NCI-H1092 treated with DMSO at 0.1 percent for 48 hours (cell line): Measurements from ENCODE around the gene FAM222A.

Experiments used
- DNase-seq: peaks from one replicate; lab custom pipeline; 2025; lab: John Stamatoyannopoulos, UW

The FAM222A gene

GRCh38 chr12:109760031-109760929 is 46.7 kb downstream of the FAM222A start:
- peak; percentile 28 for DNase-seq

DNA sequence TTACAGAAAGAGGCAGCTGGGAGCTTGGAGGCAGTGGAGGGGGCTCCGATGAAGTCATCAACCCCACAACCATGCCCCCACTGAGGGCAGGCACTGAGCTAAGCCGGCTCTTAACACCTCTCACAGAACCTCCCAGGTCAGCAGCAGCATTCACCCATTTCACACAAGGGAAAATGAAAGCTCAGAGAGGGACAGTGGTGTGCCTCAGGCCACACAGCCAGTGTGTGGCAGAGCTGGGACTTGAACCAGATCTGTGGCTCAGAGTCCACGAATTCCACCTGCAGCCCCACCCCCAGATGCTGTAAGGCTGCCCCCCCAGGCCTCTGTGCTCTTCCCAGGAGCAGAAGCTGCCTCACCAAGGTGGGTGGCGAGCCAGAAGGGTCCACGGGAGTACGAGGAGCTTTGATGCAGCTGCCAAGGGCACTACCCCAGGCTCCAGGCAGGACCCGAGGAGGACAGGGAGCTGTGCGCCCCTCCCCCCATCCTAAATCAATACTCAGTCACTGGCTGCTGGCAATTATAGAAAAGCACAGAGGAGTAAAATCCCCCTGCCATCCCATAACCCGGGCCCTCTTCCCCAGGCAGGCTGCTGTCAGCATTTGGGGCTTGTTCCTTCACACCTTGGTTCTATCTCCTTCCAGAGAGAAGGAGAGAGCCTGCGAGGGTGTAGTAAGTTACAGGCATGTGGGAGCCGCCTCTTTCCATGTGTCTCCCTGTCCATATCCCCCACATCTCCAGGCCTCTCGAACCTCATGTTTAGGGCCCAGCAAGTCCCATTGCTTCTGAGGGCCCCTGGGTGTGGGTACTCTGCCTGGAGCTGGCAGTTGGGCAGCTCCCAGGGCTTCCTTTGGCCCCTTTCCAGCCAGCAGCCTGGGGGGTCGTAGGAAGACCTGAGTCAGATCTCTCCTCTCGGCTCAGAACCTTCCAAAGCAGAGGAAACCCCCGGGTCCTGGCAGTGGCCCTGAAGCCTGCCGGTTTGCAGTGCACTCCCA is 47.6 kb downstream of the FAM222A start:
- DNase-seq: no peak

GRCh38 chr12:109762071-109762672 is 48.5 kb downstream of the FAM222A start:
- DNase-seq: no peak

DNA sequence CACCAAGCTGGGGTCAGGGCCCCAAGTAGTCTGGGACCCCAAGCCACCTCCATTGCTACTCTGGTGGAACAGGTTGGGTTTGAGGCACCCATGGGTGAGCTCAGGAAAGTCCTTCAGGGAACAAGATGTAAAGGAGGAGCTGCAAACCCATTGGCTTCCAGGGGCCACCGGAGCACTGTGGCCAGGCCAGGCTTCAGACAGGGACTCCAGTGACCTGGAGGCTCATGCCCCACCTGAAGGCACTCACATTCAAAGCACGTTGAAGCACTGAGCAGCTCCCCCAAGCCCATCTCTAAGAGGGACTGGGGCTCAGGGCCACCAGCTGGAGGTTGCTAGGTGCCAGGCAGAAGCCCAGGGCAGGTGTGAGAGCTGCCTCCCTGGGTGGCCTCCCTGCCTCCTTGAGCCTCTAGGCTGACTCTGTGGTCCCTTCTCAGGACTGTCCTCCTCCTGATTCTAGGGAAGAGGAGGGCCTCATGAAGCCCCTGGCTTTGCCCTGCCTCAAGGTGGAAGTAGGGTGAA is 49.1 kb downstream of the FAM222A start:
- no peak for DNase-seq

DNA sequence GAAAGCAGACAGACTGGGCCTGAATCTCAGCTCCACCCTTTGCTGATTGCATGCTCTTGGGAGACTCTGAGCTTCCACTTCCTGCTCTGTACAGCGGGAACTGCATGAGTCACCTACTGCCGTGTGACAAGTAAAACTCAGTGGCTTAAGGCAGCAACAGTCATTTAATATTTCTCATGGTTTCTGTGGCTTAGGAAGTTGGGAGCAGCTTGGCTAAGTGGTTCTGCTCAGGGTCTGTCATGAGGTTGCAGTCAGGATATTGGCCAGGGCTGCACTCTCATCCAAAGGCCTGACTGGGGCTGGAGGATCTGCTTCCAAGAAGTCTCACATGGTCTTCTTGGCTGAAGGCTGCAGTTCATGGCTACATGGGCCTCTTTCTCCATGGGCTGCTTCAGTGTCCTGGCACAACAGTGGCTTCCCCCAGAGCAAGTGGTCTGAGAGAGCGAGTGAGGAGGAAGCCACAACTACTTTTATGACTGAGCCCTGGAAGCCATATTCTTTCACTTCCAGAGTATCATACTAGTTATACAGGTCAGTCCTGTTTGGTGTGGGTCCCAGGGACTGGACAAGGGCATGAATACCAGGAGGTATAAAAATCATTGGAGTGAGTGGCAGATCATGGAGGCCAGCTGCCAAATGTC is 49.7 kb downstream of the FAM222A start:
- DNase-seq: no peak

- DNase-seq: no peak
Observed at GRCh38 chr12:109764123-109764522, 50.5 kb downstream of the FAM222A start.

- no peak for DNase-seq
Observed at GRCh38 chr12:109764776-109765445, 51.3 kb downstream of the FAM222A start.

DNA sequence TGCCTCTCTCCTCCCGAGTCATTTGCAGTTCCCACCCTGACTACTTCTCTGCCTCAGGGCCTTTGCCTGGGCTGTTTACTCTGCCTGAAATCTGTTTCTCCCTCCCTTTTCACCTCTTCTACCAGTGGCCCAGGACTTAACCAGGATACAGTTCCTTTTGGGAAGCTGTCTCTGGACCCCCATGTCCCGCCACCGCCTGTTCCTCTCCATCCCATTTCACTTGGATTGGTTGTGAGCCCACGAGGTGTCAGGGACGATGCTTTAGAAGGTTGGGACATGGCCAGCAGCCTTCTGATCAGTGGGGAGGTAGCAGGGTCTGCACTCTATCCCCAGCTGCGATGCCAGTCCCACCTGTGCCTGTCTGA is 51.8 kb downstream of the FAM222A start:
- no peak for DNase-seq

DNA sequence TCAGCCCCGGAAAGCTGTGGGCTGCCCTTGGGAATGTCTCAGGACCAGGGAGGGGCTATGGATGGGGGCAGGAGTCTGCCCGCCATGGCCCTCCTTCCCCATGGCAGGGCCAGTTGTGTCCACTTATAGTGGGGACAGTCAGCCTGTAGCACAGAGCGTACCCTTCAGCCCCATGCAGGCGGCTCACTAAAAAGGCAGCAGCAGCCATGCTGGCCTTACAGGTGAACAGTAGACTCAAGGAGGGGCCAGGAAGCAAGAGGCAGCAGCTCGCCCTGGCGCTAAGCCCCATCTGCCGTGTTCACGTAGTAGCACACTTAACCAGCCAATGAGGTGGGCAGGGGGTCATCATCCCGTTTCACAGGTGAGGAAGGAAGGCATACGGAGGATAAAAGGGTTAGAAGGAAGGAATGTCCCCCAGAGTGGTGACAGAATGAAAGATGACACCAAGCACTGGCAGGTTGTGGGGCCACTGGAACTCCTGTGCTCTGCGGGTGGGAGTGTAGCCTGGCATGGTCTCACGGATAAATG is 52.7 kb downstream of the FAM222A start:
- DNase-seq: no peak

- no peak for DNase-seq
Observed at GRCh38 chr12:109767456-109767855, 53.8 kb downstream of the FAM222A start.

GRCh38 chr12:109767991-109768900 is 54.6 kb downstream of the FAM222A start:
- no peak for DNase-seq

DNA sequence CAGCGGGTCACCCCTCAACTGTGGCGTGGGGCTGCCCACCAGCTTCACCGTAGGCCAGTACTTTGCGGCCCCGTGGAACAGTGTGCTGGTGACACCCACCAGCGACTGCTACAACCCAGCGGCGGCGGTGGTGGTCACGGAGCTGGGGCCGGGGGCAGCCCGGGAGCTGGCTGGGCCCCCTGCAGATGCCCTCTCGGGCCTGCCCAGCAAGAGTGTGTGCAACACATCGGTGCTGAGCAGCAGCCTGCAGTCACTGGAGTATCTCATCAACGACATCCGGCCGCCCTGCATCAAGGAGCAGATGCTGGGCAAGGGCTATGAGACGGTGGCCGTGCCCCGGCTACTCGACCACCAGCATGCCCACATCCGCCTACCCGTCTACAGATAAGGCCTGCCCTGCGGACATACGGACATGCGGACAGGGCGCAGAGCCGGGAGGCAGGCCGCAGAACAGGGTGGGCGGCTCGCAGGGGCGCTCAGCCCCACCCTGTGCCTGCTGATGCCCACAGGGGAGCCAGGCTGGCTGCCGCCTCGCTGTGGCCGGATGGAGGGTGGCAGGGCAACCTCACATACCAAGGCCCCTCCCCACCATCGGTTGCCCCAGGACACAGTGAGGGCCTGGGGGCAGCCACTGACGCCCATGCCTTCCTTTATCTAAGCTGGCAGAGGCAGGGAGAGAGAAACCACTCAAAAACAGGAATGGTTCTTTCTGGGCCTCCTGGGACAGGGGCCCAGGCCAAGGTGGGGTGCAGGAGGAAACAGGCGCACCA is 55.5 kb downstream of the FAM222A start:
- no peak for DNase-seq

GRCh38 chr12:109770104-109770860 is 56.7 kb downstream of the FAM222A start:
- DNase-seq: no peak

- DNase-seq: no peak
Observed at GRCh38 chr12:109770861-109771670, 57.4 kb downstream of the FAM222A start.

DNA sequence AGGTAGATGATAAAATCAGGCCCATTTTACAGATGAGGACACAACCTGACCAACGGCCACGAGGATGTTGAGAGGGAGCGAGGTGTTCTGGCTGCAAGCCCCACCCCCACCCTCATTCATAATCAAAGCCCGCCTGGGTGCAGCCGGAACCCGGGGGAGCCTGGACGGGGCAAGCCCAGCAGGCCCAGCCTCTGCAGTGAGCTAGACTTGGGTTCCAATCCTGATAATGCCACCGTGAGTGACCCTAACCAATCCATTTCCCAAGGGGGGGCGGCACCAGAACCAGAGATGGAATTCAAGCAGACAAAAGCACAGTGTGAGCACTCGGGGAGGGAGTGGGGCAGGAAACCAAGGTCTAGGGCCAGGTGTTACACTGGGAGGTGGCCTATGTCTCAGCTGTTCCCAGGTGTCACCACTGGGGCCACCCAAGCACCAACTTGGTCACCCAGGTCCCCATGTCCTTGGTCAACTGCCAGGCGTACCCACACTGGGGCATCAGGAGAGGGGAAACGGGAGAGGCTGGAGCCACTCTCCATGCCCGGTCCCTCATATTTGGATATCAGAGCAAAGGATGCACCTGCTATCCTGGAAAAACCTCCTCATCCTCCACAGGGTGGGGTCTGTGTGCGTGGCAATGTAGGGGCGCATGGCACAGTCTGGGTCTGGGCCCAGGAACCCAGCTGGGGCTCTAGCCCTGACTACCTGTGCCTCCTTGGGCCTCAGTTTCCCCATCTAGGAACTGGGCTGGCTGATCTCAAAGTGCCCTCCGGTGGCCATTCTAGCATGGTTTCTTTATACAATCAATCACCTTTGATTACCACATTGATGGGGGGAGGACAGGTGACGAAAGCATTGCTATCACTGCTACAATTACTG is 58.4 kb downstream of the FAM222A start:
- no peak for DNase-seq

GRCh38 chr12:109772622-109773321 is 59.1 kb downstream of the FAM222A start:
- DNase-seq: no peak
